ENCODE results near the gene OR2B2. TPM values are rescaled to one million over a fixed set of nuclear protein-coding genes. Genes with fewer than 3 reads are reported as not detected.

The OR2B2 gene
- total RNA-seq, 2 experiments from 2014 or later: not detected

- peak overlapping the region; percentile 20 for H3K4me3 Mint-ChIP-seq
- peaks cover 3% of the 10 kb centered on the region for H3K36me3 Mint-ChIP-seq
- H3K4me1 Mint-ChIP-seq: peaks cover 35% of the 10 kb centered on the region
- peak overlapping the region; percentile 1 for H3K27ac Mint-ChIP-seq
- no peaks in the 10 kb centered on the region for H3K9me3 Mint-ChIP-seq
- ATAC-seq (ENCODE audit: low read depth) (no peak), DNase-seq (no peak)
- peaks cover 2% of the 10 kb centered on the region for H3K27me3 Mint-ChIP-seq
- POLR2A ChIA-PET: interaction anchor here (0.7 to 18.9 kb wide), 6 partner anchors 10 to 51 kb away, joined by 6 to 2159 read pairs (median 10); a partner anchor contains a TSS
Measured at GRCh38 chr6:27861861-27862260, 50.3 kb downstream of the OR2B2 start.

- H3K4me1 Mint-ChIP-seq: peaks cover 31% of the 10 kb centered on the region
- peaks cover 2% of the 10 kb centered on the region for H3K27me3 Mint-ChIP-seq
- DNase-seq (no peak), ATAC-seq (ENCODE audit: low read depth) (no peak)
- H3K9me3 Mint-ChIP-seq: no peaks in the 10 kb centered on the region
- peaks cover 3% of the 10 kb centered on the region for H3K36me3 Mint-ChIP-seq
- H3K4me3 Mint-ChIP-seq: no peak overlapping the region
- no peak overlapping the region for H3K27ac Mint-ChIP-seq
- POLR2A ChIA-PET: interaction anchor here (0.7 to 18.9 kb wide), 6 partner anchors 11 to 50 kb away, joined by 6 to 2159 read pairs (median 10); a partner anchor contains a TSS
Measured at GRCh38 chr6:27861276-27861840, 50.8 kb downstream of the OR2B2 start.

Other genes starting within 250 kb of the OR2B2 start
- gene OR2B6, start 44.8 kb upstream of the OR2B2 start, total RNA-seq: not detected
- gene ZNF165, start 168.2 kb upstream of the OR2B2 start, total RNA-seq: 1 to 10 TPM; 1.2 to 1.3 TPM
- gene ZSCAN16, start 212.2 kb upstream of the OR2B2 start, total RNA-seq: 1 to 10 TPM; 6.9 to 8.6 TPM
- gene ZKSCAN8, start 229.5 kb upstream of the OR2B2 start, total RNA-seq: 10 to 100 TPM; 29.8 to 30.7 TPM

Measured in activated naive CD8-positive, alpha-beta T cell treated with anti-CD3 and anti-CD28 coated beads, Interleukin-2, amount 10 ng/mL, durations not matched to agents 7 days and 5 days (primary cell).